Endothelial cell of umbilical vein (primary cell): Measurements from ENCODE around the gene STARD5. TPM values are rescaled to one million over a fixed set of nuclear protein-coding genes. Genes with fewer than 3 reads are reported as not detected.

Experiments used
- BruUV-seq: library from RNA; stranded (reverse); fragments of 400-500 nt; replicated peaks from 2 replicates; lab custom pipeline; 2021; lab: Mats Ljungman, UMichigan
- CTCF ChIA-PET: fragments of 300-600, 350-600 bp; sonication (Branson Sonifier 250); formaldehyde crosslinking; loops from one replicate; lab custom pipeline; 2021; ENCODE audit warnings: antibody characterized with exemption, inconsistent platforms; lab: Charles Lee
- POLR2A ChIA-PET: fragments of 300-600, 350-600 bp; sonication (Branson Sonifier 250); formaldehyde crosslinking; loops from one replicate; lab custom pipeline; 2021; ENCODE audit warnings: antibody characterized with exemption, inconsistent platforms; lab: Charles Lee
- DNase-seq: peaks from one replicate; pipeline ENCODE4 v3.0.0-alpha.2; 2011; ENCODE audit warnings: low read depth, low spot score
- FAIRE-seq: peaks from 2 replicates; lab custom pipeline; 2011; peaks lifted over from hg19 to GRCh38; lab: Jason Lieb, UNC
- H2AFZ ChIP-seq: 2 replicates; pipeline ENCODE4 v1.6.0; 2012; ENCODE audit warnings: low read depth, low read length, control low read depth, inconsistent platforms
- H3K27ac ChIP-seq: 2 replicates; pipeline ENCODE4 v1.5.1; 2011; ENCODE audit warnings: low read depth, mild to moderate bottlenecking, control low read depth, low read length, moderate library complexity; ENCODE audit not compliant: insufficient read depth
- H3K27me3 ChIP-seq, 2 experiments: 2 replicates each; pipeline versions ENCODE4 v1.6.0 to v1.6.1; 2011; ENCODE audit warnings: low read length in 2 of 2, mixed read lengths in 1 of 2; ENCODE audit not compliant: control insufficient read depth in 2 of 2, insufficient read depth in 2 of 2
- H3K36me3 ChIP-seq, 2 experiments: 2 replicates in 1 of 2; 3 replicates in 1 of 2; pipeline ENCODE4 v1.5.1; 2011; ENCODE audit warnings: low read length in 2 of 2, mild to moderate bottlenecking in 1 of 2, moderate library complexity in 1 of 2; ENCODE audit not compliant: control insufficient read depth in 2 of 2, insufficient read depth in 2 of 2; ENCODE audit errors: extremely low read depth in 1 of 2
- H3K4me1 ChIP-seq: 3 replicates; pipeline ENCODE4 v1.5.1; 2011; ENCODE audit warnings: mild to moderate bottlenecking, low read length; ENCODE audit not compliant: control insufficient read depth, insufficient read depth; ENCODE audit errors: extremely low read depth
- H3K4me2 ChIP-seq: 2 replicates; pipeline ENCODE4 v1.6.1; 2011; ENCODE audit warnings: low read length, control low read depth, mixed read lengths; ENCODE audit not compliant: insufficient read depth
- H3K4me3 ChIP-seq, 3 experiments: fragments of 200-600 bp in 1 of 3; sonication (generic), shearing (Covaris generic) in 1 of 3; replicated peaks in 1 of 3; 2 replicates each; pipeline ENCODE4 v1.5.1; 2011 to 2016; ENCODE audit warnings: control low read depth in 3 of 3, low read length in 3 of 3, mild to moderate bottlenecking in 2 of 3, inconsistent platforms in 1 of 3, low read depth in 1 of 3, moderate library complexity in 1 of 3; ENCODE audit not compliant: insufficient read depth in 1 of 3
- H3K79me2 ChIP-seq: 2 replicates; pipeline ENCODE4 v1.6.0; 2012; ENCODE audit warnings: low read length, inconsistent platforms; ENCODE audit not compliant: control insufficient read depth, insufficient read depth
- H3K9ac ChIP-seq: replicated peaks from 2 replicates; pipeline ENCODE3; 2011; ENCODE audit warnings: low read length, control low read depth; ENCODE audit not compliant: insufficient read depth; ENCODE audit errors: extremely low read depth
- H3K9me1 ChIP-seq: replicated peaks from 3 replicates; pipeline ENCODE4 v1.6.0; 2011; ENCODE audit warnings: mild to moderate bottlenecking, low read length; ENCODE audit not compliant: control insufficient read depth, insufficient read depth; ENCODE audit errors: extremely low read depth
- H3K9me3 ChIP-seq: replicated peaks from 2 replicates; pipeline ENCODE4 v1.5.1; 2012; ENCODE audit warnings: low read length, inconsistent platforms; ENCODE audit not compliant: control insufficient read depth, insufficient read depth
- H4K20me1 ChIP-seq: replicated peaks from 2 replicates; pipeline ENCODE3; 2011; ENCODE audit warnings: mild to moderate bottlenecking, low read length; ENCODE audit not compliant: control insufficient read depth, insufficient read depth; ENCODE audit errors: extremely low read depth
- EZH2 ChIP-seq: IDR thresholded peaks from 2 replicates; pipeline ENCODE4 v1.6.1; 2012; ENCODE audit warnings: borderline replicate concordance, low read depth, mild to moderate bottlenecking, moderate library complexity, low read length, inconsistent platforms; ENCODE audit not compliant: severe bottlenecking
- GATA2 ChIP-seq: IDR thresholded peaks from 2 replicates; pipeline ENCODE4 v1.7.0; 2011; ENCODE audit warnings: low read depth, mild to moderate bottlenecking, moderate library complexity, mixed read lengths, low read length; ENCODE audit not compliant: insufficient read length, insufficient read depth
- POLR2AphosphoS5 ChIP-seq: IDR thresholded peaks from 2 replicates; pipeline ENCODE4 v1.6.1; 2012; ENCODE audit warnings: low read depth, mild to moderate bottlenecking, control low read depth, low read length, moderate library complexity; ENCODE audit not compliant: insufficient read depth
- dilution Hi-C: fragments of 300-500 bp; cut with MboI; formaldehyde crosslinking; loops from one replicate; pipeline ENCODE4 v1.15.0; 2019; ENCODE audit warnings: low sequenced_read_pairs; ENCODE audit not compliant: extremely low pct_ligation_motif_present
- intact Hi-C: fragments of 100-400 bp; cut with micrococcal nuclease; formaldehyde crosslinking; loops from one replicate; pipeline ENCODE4 v1.10.0; 2022
- polyA plus RNA-seq, 4 experiments: library from polyadenylated mRNA; depleted of rRNA in 3 of 4; stranded (reverse) in 3 of 4; unstranded in 1 of 4; fragments of >200 nt; gene quantifications; 2 replicates each; pipeline versions ENCODE4 v1.2.1 to v1.2.3, GENCODE V29; 2011 to 2012; ENCODE audit warnings: missing spikeins in 1 of 4
- total RNA-seq: library from RNA; stranded (reverse); gene quantifications from 2 replicates; pipeline ENCODE4 v1.2.3, GENCODE V29; 2021
- TF ChIP-seq, protein P1 (sequence below), 2 donors: IDR thresholded peaks; 1 replicate in 1 of 2; 2 replicates in 1 of 2; pipeline ENCODE4 v1.5.1; 2011; ENCODE audit warnings: low read length in 2 of 2, mild to moderate bottlenecking in 2 of 2, moderate library complexity in 2 of 2, control low read depth in 1 of 2, inconsistent platforms in 1 of 2, low read depth in 1 of 2; ENCODE audit not compliant: insufficient read depth in 1 of 2; ENCODE audit errors: extremely low read depth in 1 of 2

STARD5 gene
- total and polyA plus RNA-seq, 2 donors (not counting 3 experiments of a cell fraction or from before 2014, with no cell fraction given) = 2.2 to 3.0 TPM

DNA sequence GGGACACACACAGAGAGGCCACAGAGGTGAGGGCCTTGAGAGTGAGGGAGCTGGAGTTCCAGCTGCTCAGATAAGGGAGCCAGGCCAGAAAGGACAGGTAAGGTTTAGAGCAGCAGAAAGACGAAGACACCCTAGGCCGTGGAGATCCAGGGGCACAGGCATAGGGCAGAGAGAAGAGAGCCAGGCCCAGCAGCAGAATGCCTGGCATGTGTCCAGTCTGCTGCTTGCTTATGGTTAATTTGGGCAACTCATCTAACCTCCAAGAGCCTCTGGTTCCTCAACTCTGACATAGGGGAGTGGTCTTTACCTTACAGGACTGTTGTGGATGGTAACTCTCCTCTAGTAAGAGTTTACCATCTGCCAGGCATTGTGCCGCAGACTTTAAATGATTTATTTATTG is 35.9 kb downstream of the STARD5 start:
- Histone ChIP-seq H3K79me2 (no peaks in the 10 kb centered on the region), H3K9me3 (no peaks in the 10 kb centered on the region), H3K4me2 (no peak overlapping the region), H2AFZ (no peak overlapping the region), H4K20me1 (no peaks in the 10 kb centered on the region), H3K4me3 (no peak overlapping the region), H3K36me3 (no peaks in the 10 kb centered on the region), H3K4me1 (no peaks in the 10 kb centered on the region), H3K9me1 (no peaks in the 10 kb centered on the region), H3K27ac (no peak overlapping the region), H3K27me3 (peaks cover 2% of the 10 kb centered on the region in 2 experiments), H3K9ac (no peak overlapping the region)
- POLR2A ChIA-PET = no interaction called here
- CTCF ChIA-PET = interaction anchor here (1.8 kb wide), 1 partner anchor 22 kb away, joined by 8 read pairs; no protein-coding TSS in a partner anchor
- DNase-seq (no peak), FAIRE-seq (no peak)
- dilution Hi-C loops (no loop called here), intact Hi-C loops (no loop called here)
- TF ChIP-seq, protein P1, sequence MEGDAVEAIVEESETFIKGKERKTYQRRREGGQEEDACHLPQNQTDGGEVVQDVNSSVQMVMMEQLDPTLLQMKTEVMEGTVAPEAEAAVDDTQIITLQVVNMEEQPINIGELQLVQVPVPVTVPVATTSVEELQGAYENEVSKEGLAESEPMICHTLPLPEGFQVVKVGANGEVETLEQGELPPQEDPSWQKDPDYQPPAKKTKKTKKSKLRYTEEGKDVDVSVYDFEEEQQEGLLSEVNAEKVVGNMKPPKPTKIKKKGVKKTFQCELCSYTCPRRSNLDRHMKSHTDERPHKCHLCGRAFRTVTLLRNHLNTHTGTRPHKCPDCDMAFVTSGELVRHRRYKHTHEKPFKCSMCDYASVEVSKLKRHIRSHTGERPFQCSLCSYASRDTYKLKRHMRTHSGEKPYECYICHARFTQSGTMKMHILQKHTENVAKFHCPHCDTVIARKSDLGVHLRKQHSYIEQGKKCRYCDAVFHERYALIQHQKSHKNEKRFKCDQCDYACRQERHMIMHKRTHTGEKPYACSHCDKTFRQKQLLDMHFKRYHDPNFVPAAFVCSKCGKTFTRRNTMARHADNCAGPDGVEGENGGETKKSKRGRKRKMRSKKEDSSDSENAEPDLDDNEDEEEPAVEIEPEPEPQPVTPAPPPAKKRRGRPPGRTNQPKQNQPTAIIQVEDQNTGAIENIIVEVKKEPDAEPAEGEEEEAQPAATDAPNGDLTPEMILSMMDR (IDR thresholded peaks at IDR 0.05; ENCODE audit: extremely low read depth in 1 of 2, insufficient read depth in 1 of 2, low read depth in 1 of 2, low read length in 2 of 2) = no peak
- BruUV-seq = no TSS peak

DNA sequence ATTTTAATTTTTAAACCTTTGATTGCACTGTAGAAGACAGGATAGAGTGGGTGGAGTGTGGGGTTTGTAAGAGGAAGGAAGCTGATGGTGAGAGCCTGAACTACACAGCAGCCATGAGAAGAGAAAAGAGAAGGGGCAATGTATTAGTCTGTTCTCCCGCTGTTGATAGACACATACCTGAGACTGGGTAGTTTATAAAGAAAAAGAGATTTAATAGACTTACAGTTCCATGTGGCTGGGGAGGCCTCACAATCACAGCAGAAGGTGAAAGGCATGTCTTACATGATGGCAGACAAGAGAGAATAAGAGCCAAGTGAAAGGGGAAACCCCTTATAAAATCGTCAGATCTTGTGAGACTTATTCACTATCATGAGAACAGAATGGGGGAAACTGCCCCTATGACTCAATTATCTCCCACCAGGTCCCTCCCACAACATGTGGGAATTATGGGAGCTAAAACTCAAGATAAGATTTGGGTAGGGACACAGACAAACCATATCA is 37.3 kb downstream of the STARD5 start:
- Histone ChIP-seq H3K79me2 (no peaks in the 10 kb centered on the region), H3K27ac (no peak overlapping the region), H3K27me3 (peaks cover 0 to 2% of the 10 kb centered on the region in 2 experiments), H3K9ac (no peak overlapping the region), H3K9me1 (no peaks in the 10 kb centered on the region), H3K4me1 (no peaks in the 10 kb centered on the region), H3K9me3 (no peaks in the 10 kb centered on the region), H2AFZ (no peak overlapping the region), H3K4me3 (no peak overlapping the region), H4K20me1 (no peaks in the 10 kb centered on the region), H3K36me3 (no peaks in the 10 kb centered on the region), H3K4me2 (no peak overlapping the region)
- DNase-seq = no peak
- CTCF ChIA-PET = interaction anchor here (1.1 to 1.8 kb wide), 4 partner anchors 11 to 131 kb away, joined by 3 to 8 read pairs (median 4); no protein-coding TSS in a partner anchor
- BruUV-seq = no TSS peak
- dilution Hi-C loops (no loop called here), intact Hi-C loops (no loop called here)
- POLR2A ChIA-PET = no interaction called here
- TF ChIP-seq EZH2 = no peak
- no peak for TF ChIP-seq GATA2
- no peak for TF ChIP-seq POLR2AphosphoS5
- no peak for FAIRE-seq
